LNCAP (cell line): ENCODE results near the gene FBXL19.

ENCODE experiments used
- TF ChIP-seq, protein P1 (sequence below): fragments of 450-650 bp; IDR thresholded peaks from 2 replicates; pipeline ENCODE4 v1.5.1; 2017; ENCODE audit warnings: mild to moderate bottlenecking

FBXL19 gene

DNA sequence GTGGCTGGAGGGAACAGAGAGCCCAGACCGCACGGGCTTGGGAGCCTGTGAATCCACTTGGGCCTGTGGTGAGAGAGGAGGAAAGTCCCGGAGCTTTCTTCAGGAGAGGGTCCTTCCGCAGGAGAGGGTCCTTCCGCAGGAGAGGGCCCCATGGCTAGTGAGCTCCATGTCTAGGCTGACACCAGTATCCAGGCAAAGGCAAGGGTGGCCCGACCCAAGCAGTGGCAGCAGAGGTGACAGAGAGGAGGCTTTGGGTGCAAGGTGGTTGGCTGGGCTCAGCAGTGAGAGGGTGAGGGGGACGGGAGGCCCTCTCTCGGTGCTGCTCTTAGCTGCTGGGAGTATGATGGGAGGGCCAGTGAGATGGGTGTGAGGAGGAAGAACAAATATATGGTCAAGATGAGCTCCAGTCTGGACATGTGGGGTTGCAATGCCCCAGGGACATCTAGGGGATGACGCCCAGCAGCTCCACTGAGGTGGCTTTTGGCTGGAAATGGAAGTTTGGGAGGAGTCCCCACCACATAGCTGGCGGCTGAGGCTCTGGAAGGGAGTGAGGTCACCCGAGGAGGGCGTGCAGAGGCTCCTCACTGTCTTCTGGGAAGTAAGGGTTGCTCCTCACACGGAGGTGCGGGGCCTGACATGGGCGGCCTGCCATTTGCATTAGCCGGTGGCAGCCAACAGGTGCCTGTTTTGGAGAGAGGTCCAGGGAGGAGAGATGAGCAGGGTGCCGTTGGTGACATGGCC lies 59.3 kb downstream of the FBXL19 start:
- TF ChIP-seq, protein P1, sequence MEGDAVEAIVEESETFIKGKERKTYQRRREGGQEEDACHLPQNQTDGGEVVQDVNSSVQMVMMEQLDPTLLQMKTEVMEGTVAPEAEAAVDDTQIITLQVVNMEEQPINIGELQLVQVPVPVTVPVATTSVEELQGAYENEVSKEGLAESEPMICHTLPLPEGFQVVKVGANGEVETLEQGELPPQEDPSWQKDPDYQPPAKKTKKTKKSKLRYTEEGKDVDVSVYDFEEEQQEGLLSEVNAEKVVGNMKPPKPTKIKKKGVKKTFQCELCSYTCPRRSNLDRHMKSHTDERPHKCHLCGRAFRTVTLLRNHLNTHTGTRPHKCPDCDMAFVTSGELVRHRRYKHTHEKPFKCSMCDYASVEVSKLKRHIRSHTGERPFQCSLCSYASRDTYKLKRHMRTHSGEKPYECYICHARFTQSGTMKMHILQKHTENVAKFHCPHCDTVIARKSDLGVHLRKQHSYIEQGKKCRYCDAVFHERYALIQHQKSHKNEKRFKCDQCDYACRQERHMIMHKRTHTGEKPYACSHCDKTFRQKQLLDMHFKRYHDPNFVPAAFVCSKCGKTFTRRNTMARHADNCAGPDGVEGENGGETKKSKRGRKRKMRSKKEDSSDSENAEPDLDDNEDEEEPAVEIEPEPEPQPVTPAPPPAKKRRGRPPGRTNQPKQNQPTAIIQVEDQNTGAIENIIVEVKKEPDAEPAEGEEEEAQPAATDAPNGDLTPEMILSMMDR, result no peak

- TF ChIP-seq, protein P1, result no peak
These were observed 60.0 kb downstream of the FBXL19 start for GRCh38 chr16:30983289-30983889.

DNA sequence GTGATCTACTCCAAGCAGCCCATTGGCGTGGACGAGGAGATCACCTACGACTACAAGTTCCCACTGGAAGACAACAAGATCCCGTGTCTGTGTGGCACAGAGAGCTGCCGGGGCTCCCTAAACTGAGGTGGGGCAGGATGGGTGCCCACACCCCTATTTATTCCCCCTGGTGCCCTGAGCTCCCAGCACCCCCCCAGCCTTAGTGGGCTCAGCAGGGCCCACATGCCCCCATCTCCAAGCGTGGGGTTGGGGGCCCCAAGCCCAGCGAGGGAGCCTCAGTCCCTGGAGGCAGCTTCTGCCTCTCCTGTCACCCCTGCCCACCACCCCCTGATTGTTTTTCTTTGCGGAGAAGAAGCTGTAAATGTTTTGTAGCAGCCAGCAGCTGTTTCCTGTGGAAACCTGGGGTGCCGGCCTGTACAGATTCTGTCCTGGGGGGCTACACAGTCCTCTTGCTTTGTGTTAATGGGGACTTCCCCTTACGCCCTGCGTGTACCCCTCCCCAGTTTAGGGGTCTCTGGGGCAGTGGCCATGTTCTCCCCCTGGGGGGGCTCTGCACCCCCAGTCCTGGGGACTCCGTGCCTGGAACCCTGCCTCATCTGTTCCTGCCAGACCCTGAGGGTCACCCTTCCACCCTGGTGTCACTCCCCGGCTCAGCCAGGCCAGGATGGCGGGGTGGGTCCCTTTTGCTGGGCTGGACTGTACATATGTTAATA lies 60.7 kb downstream of the FBXL19 start:
- TF ChIP-seq, protein P1, result no peak

- TF ChIP-seq, protein P1, result peak; percentile 90
These were observed 61.5 kb downstream of the FBXL19 start, which contains the start of gene HSD3B7 for GRCh38 chr16:30984669-30985400. HSD3B7 (plus strand) TSS chr16:30985207; CDS start chr16:30985659, 452 bp downstream.

DNA sequence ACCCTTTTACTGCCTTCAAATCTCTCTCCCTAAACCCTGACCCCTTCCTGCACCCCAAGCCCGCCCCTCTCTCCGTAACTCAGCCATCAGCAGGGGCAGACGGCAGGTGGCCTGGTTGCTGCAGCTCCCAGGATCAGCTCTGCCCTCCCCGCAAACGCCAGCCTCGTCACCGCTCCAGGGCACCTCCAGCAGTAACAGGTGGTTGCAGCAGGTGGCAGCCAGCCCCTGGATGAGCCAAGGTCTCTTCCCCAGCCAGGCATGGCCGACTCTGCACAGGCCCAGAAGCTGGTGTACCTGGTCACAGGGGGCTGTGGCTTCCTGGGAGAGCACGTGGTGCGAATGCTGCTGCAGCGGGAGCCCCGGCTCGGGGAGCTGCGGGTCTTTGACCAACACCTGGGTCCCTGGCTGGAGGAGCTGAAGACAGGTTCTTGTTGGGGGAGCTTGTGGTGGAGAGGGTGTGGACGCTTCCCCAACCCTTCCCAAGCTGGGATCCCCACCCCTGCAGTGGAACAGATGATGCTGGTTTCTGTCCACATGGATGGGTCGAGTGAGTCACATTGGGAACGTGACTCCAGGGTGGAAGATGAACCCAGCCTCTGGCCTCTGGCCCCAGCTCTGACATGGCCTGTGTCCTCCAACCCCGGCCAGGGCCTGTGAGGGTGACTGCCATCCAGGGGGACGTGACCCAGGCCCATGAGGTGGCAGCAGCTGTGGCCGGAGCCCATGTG lies 62.2 kb downstream of the FBXL19 start:
- TF ChIP-seq, protein P1, result no peak

GRCh38 chr16:30986129-30986991 lies 63.0 kb downstream of the FBXL19 start:
- TF ChIP-seq, protein P1, result no peak
